Mesendoderm (in vitro differentiated cells): ENCODE data around the gene HAUS7.

Source experiments
- DNase-seq: peaks from one replicate; pipeline ENCODE4 v3.0.0; 2013
- H2AK5ac ChIP-seq: 2 replicates; pipeline ENCODE4 v1.6.1; 2013; ENCODE audit warnings: low read length, inconsistent platforms
- H2BK120ac ChIP-seq: 2 replicates; pipeline ENCODE4 v1.6.1; 2013; ENCODE audit warnings: low read depth, mild to moderate bottlenecking, low read length, moderate library complexity, mixed read lengths
- H2BK15ac ChIP-seq: replicated peaks from 2 replicates; pipeline ENCODE4 v1.6.1; 2013; ENCODE audit warnings: low read depth, mild to moderate bottlenecking, moderate library complexity
- H2BK5ac ChIP-seq: 2 replicates; pipeline ENCODE4 v1.6.1; 2013; ENCODE audit warnings: low read length, inconsistent platforms
- H3K18ac ChIP-seq: 2 replicates; pipeline ENCODE4 v1.6.1; 2013; ENCODE audit warnings: mild to moderate bottlenecking, low read length, mixed read lengths
- H3K23ac ChIP-seq: one replicate; pipeline ENCODE4 v1.6.1; 2013; ENCODE audit warnings: low read length
- H3K27ac ChIP-seq: 2 replicates; pipeline ENCODE4 v1.5.1; 2013; ENCODE audit warnings: low read depth, mild to moderate bottlenecking, inconsistent platforms, low read length, moderate library complexity
- H3K27me3 ChIP-seq: 2 replicates; pipeline ENCODE4 v1.6.1; 2013; ENCODE audit warnings: low read length, control low read depth, mild to moderate bottlenecking, inconsistent platforms; ENCODE audit not compliant: insufficient read depth, poor library complexity
- H3K36me3 ChIP-seq: 2 replicates; pipeline ENCODE4 v1.6.1; 2013; ENCODE audit warnings: low read length, inconsistent platforms; ENCODE audit not compliant: control insufficient read depth, insufficient read depth
- H3K4ac ChIP-seq: one replicate; pipeline ENCODE4 v1.6.1; 2013; ENCODE audit warnings: low read depth, mild to moderate bottlenecking, low read length, moderate library complexity
- H3K4me1 ChIP-seq: 2 replicates; pipeline ENCODE4 v1.6.1; 2013; ENCODE audit warnings: low read depth, low read length, inconsistent platforms; ENCODE audit not compliant: control insufficient read depth
- H3K4me2 ChIP-seq: 2 replicates; pipeline ENCODE4 v1.6.1; 2013; ENCODE audit warnings: low read length
- H3K4me3 ChIP-seq: 2 replicates; pipeline ENCODE4 v1.5.1; 2013; ENCODE audit warnings: mild to moderate bottlenecking, low read length
- H3K56ac ChIP-seq: one replicate; pipeline ENCODE4 v1.6.1; 2013; ENCODE audit warnings: low read length
- H3K79me1 ChIP-seq: 2 replicates; pipeline ENCODE4 v1.6.1; 2013; ENCODE audit warnings: low read length, inconsistent platforms
- H3K79me2 ChIP-seq: 2 replicates; pipeline ENCODE4 v1.6.1; 2013; ENCODE audit warnings: mild to moderate bottlenecking, low read length; ENCODE audit not compliant: control insufficient read depth, insufficient read depth
- H3K9ac ChIP-seq: 2 replicates; pipeline ENCODE4 v1.6.1; 2013; ENCODE audit warnings: low read length, inconsistent platforms
- H4K5ac ChIP-seq: one replicate; pipeline ENCODE4 v1.6.1; 2013; ENCODE audit warnings: low read length
- H4K8ac ChIP-seq: one replicate; pipeline ENCODE4 v1.6.1; 2013; ENCODE audit warnings: low read depth, mild to moderate bottlenecking, control low read depth, low read length, moderate library complexity
- WGBS: extraction: QIAGEN DNeasy Blood & Tissue Kit; methylation state at CpG from one replicate; pipeline ENCODE4 v1.1.7; 2013; ENCODE audit warnings: low lambda C conversion rate, missing lambda C conversion rate; ENCODE audit not compliant: insufficient coverage; ENCODE audit errors: extremely low coverage; 5-methylcytosine and 5-hydroxymethylcytosine counted together

HAUS7 gene

GRCh38 chrX:153487590-153488071 is 17.3 kb upstream of the HAUS7 start:
- Histone ChIP-seq H2BK15ac (no peak overlapping the region), H2AK5ac (no peak overlapping the region), H3K9ac (no peak overlapping the region), H3K18ac (no peak overlapping the region), H3K23ac (no peak overlapping the region), H3K79me2 (no peaks in the 10 kb centered on the region), H3K79me1 (no peaks in the 10 kb centered on the region), H2BK120ac (no peak overlapping the region), H2BK5ac (no peak overlapping the region), H4K5ac (no peak overlapping the region), H3K27me3 (no peaks in the 10 kb centered on the region), H3K56ac (no peak overlapping the region), H3K4ac (no peak overlapping the region), H3K36me3 (no peaks in the 10 kb centered on the region), H3K27ac (no peak overlapping the region), H3K4me1 (no peaks in the 10 kb centered on the region), H3K4me2 (no peak overlapping the region), H3K4me3 (no peak overlapping the region), H4K8ac (no peak overlapping the region)
- DNase-seq, result no peak
- no CpG with 5 or more reads among the region's 11 CpGs for WGBS

DNA sequence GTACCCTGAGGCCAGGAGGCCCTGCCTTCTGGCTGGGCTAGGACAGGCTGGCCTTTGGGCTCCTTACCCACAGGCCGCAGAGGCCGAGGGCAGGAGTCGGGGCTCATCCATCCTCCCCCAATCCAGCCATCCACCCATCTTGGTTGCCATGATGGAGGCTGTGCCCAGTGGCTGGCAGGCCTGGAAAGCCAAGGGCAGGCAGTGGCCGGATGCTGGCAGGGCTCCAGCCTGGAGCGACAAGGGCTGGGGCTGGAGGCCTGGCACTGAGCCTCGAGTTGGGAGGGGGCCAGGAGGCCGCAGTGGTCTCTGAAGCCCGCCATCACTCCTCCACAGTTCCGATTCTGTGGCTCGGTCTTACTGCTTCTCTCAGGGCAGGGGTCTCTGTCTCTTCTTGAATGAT is 15.8 kb upstream of the HAUS7 start:
- Histone ChIP-seq H4K5ac (no peak overlapping the region), H3K9ac (no peak overlapping the region), H2AK5ac (no peak overlapping the region), H3K27ac (no peak overlapping the region), H3K4me3 (no peak overlapping the region), H3K36me3 (no peaks in the 10 kb centered on the region), H2BK15ac (no peak overlapping the region), H3K79me2 (no peaks in the 10 kb centered on the region), H3K23ac (no peak overlapping the region), H3K4me1 (no peaks in the 10 kb centered on the region), H4K8ac (no peak overlapping the region), H3K4me2 (no peak overlapping the region), H3K4ac (no peak overlapping the region), H3K18ac (no peak overlapping the region), H2BK5ac (no peak overlapping the region), H3K56ac (no peak overlapping the region), H3K27me3 (no peaks in the 10 kb centered on the region), H2BK120ac (no peak overlapping the region), H3K79me1 (no peaks in the 10 kb centered on the region)
- no CpG with 5 or more reads among the region's 10 CpGs for WGBS
- DNase-seq, result no peak

DNA sequence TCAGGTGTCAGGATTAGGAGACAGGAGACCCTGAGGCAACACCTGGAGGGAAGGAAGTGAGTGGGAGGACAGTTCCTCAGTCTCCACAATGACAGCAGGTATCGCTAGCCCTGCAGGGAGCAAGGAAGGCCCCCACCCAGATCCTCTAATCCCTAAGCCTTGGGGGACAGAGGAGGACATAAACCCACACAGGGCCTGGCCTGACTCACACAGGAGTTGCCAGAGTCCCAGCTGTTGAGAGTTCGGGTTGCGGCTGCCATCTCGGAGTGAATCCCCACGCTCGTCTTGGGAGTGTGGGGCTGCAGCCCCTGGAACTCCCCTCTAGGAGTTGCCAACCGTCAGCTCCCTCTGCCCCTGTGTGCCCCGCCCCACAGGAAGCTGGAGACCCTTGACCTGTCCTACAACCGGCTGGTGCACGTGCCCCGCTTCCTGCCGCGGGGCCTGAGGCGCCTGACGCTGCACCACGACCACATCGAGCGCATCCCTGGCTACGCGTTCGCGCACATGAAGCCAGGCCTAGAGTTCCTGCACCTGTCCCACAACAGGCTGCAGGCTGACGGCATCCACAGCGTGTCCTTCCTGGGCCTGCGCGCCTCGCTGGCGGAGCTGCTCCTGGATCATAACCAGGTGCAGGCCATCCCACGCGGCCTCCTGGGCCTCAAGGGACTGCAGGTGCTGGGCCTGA is 15.2 kb upstream of the HAUS7 start:
- Histone ChIP-seq H2BK15ac (no peak overlapping the region), H3K18ac (no peak overlapping the region), H3K27ac (no peak overlapping the region), H3K4me2 (no peak overlapping the region), H2BK5ac (no peak overlapping the region), H3K4me1 (no peaks in the 10 kb centered on the region), H4K8ac (no peak overlapping the region), H2AK5ac (no peak overlapping the region), H4K5ac (no peak overlapping the region), H2BK120ac (no peak overlapping the region), H3K36me3 (no peaks in the 10 kb centered on the region), H3K79me1 (no peaks in the 10 kb centered on the region), H3K4ac (no peak overlapping the region), H3K56ac (no peak overlapping the region), H3K9ac (no peak overlapping the region), H3K27me3 (no peaks in the 10 kb centered on the region), H3K4me3 (no peak overlapping the region), H3K23ac (no peak overlapping the region), H3K79me2 (no peaks in the 10 kb centered on the region)
- no CpG with 5 or more reads among the region's 30 CpGs for WGBS
- no peak for DNase-seq

- Histone ChIP-seq H2AK5ac (no peak overlapping the region), H3K4me2 (no peak overlapping the region), H3K79me1 (no peaks in the 10 kb centered on the region), H3K4me1 (no peaks in the 10 kb centered on the region), H4K8ac (no peak overlapping the region), H3K79me2 (no peaks in the 10 kb centered on the region), H3K18ac (no peak overlapping the region), H2BK120ac (no peak overlapping the region), H3K23ac (no peak overlapping the region), H3K36me3 (no peaks in the 10 kb centered on the region), H3K4ac (no peak overlapping the region), H3K56ac (no peak overlapping the region), H3K9ac (no peak overlapping the region), H3K27ac (no peak overlapping the region), H2BK15ac (no peak overlapping the region), H3K27me3 (no peaks in the 10 kb centered on the region), H2BK5ac (no peak overlapping the region), H3K4me3 (no peak overlapping the region), H4K5ac (no peak overlapping the region)
- no peak for DNase-seq
- no CpG with 5 or more reads among the region's 23 CpGs for WGBS
Observed at GRCh38 chrX:153482376-153483015, 12.1 kb upstream of the HAUS7 start.

- H3K79me2 ChIP-seq, result no peaks in the 10 kb centered on the region
- H3K23ac ChIP-seq, result no peak overlapping the region
- H2BK5ac ChIP-seq, result no peak overlapping the region
Observed at GRCh38 chrX:153481043-153481442, 10.7 kb upstream of the HAUS7 start.

More at GRCh38 chrX:153481043-153481442, 10.7 kb upstream of the HAUS7 start:
- Histone ChIP-seq H3K4me2 (no peak overlapping the region), H2BK120ac (no peak overlapping the region), H3K36me3 (no peaks in the 10 kb centered on the region), H3K9ac (no peak overlapping the region), H3K27me3 (no peaks in the 10 kb centered on the region), H3K79me1 (no peaks in the 10 kb centered on the region), H4K8ac (no peak overlapping the region), H3K4me3 (no peak overlapping the region), H3K56ac (no peak overlapping the region), H3K4me1 (peaks cover 2% of the 10 kb centered on the region), H4K5ac (no peak overlapping the region), H3K27ac (no peak overlapping the region), H2BK15ac (no peak overlapping the region), H3K18ac (no peak overlapping the region), H2AK5ac (no peak overlapping the region), H3K4ac (no peak overlapping the region)
- WGBS, result no CpG with 5 or more reads among the region's 13 CpGs
- DNase-seq, result no peak
